Urinary bladder (tissue), 4 donors: ENCODE measurements around the gene CADPS. TPM values are rescaled to one million over a fixed set of nuclear protein-coding genes. Genes with fewer than 3 reads are reported as not detected.

Experiments used
- DNase-seq: peaks from one replicate; pipeline ENCODE4 v3.0.0-alpha.2; 2015; ENCODE audit errors: extremely low spot score
- H3K27ac ChIP-seq: one replicate; pipeline ENCODE4 v1.5.1; 2013; ENCODE audit warnings: low read depth, mild to moderate bottlenecking, moderate library complexity
- H3K36me3 ChIP-seq: one replicate; pipeline ENCODE4 v1.6.1; 2013; ENCODE audit warnings: mild to moderate bottlenecking, moderate library complexity; ENCODE audit not compliant: insufficient read depth
- H3K4me1 ChIP-seq: one replicate; pipeline ENCODE4 v1.6.1; 2013; ENCODE audit warnings: mild to moderate bottlenecking, moderate library complexity; ENCODE audit not compliant: insufficient read depth
- H3K4me3 ChIP-seq: one replicate; pipeline ENCODE4 v1.5.1; 2013; ENCODE audit warnings: low read depth, low read length
- WGBS: extraction: QIAGEN DNeasy Blood & Tissue Kit; methylation state at CpG from one replicate; pipeline ENCODE4 v1.1.7; 2013; 5-methylcytosine and 5-hydroxymethylcytosine counted together
- polyA plus RNA-seq: library from polyadenylated mRNA; stranded (reverse); fragments of 200-250 nt; gene quantifications from one replicate; pipeline ENCODE4 v1.2.3, GENCODE V29; 2013
- total RNA-seq: library from RNA; depleted of rRNA; stranded (reverse); fragments of >200 nt; gene quantifications from one replicate; pipeline ENCODE4 v1.2.3, GENCODE V29; 2014
- donor health status: healthy with polysubstance abuse.
- donor health status: healthy.

The CADPS gene
- total and polyA plus RNA-seq, 2 donors, result 1.4 to 19.2 TPM

DNA sequence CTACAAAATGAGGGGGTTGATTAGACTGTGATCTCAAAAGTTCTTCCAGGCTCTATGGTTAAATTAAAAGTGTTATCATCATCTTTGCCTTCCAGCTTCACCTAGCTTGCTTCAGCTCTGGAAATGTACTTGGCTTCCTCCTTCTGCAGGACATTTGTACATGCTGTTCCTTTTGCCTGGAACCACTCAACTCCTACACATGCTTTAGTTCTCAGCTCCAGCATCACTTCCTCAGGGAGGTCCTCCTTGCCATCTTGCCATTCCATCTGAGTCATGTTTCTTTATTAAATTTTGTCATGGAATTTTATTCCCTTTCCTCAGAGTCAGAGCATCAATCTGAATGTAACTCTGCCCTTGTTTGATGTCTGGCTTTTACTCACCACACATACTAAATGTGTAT, 343.2 kb downstream of the CADPS start:
- Histone ChIP-seq H3K27ac (no peak overlapping the region), H3K4me1 (no peaks in the 10 kb centered on the region), H3K36me3 (no peaks in the 10 kb centered on the region), H3K4me3 (no peak overlapping the region)
- no peak for DNase-seq

DNA sequence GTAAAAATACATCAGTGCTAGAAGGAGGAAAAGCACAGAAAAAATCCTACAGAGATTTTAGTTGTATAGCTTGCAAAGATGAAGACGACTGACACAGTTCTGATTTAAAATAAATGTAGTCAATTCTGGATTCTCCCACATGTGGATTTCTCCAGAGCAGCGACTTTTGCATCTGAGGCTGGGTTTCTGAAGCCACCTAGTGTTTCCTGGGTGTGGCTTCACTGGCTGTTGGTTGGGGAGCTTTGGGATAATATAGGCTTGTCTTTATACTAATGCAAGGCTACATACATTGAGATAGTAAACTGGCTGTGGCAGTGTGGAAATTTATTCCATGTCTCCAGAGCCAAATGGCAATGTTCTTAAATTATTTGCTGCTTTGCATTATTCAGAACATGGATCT, 343.7 kb downstream of the CADPS start:
- Histone ChIP-seq H3K4me1 (no peaks in the 10 kb centered on the region), H3K4me3 (no peak overlapping the region), H3K27ac (no peak overlapping the region), H3K36me3 (no peaks in the 10 kb centered on the region)
- WGBS, result 37% methylated on average over 2 of the region's 2 CpGs
- no peak for DNase-seq

DNA sequence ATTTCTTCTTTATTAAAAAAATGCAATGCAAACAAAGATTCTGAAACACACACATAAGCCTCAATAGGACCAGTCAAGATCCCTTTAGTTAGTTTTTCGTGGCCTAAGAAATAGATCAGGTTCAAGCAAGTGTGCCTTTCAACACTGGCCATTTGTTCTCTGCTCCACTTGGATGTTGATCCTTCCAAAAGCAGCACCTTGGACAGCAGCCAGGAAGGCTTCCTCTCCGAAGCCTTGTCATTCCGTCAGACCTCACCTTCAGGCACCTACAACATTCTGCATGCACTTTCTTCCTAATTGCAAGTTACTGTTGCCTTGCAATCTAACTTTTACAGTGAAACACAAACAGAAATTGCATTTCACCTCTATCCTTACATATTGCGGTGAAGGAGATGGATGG, 346.0 kb downstream of the CADPS start:
- H3K4me3 ChIP-seq, result no peak overlapping the region
- H3K27ac ChIP-seq, result no peak overlapping the region
- DNase-seq, result no peak
- WGBS, result 28% methylated on average over 4 of the region's 4 CpGs
- no peaks in the 10 kb centered on the region for H3K36me3 ChIP-seq
- no peaks in the 10 kb centered on the region for H3K4me1 ChIP-seq

DNA sequence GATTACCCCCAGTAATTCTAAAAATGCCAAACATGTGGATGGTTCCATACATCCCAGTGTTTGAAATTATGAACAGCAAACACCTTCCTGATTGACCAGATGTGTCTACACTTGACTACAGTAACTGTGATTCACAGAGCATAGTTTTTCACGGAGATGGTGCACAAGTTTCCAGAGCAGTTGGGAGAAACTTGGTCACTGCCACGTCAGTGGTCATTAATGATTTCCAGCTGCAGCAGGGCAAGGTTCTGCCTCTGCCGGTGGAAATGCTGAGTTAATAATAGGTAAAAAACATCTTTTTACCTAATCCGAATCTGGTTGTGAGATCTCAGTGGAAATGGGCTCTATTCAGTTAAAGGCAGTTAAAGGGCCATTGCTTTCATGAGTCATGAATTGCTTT, 347.7 kb downstream of the CADPS start:
- no peaks in the 10 kb centered on the region for H3K36me3 ChIP-seq
- no peak overlapping the region for H3K4me3 ChIP-seq
- no peak overlapping the region for H3K27ac ChIP-seq
- WGBS, result 64% methylated on average over 4 of the region's 4 CpGs
- H3K4me1 ChIP-seq, result no peaks in the 10 kb centered on the region
- DNase-seq, result no peak

DNA sequence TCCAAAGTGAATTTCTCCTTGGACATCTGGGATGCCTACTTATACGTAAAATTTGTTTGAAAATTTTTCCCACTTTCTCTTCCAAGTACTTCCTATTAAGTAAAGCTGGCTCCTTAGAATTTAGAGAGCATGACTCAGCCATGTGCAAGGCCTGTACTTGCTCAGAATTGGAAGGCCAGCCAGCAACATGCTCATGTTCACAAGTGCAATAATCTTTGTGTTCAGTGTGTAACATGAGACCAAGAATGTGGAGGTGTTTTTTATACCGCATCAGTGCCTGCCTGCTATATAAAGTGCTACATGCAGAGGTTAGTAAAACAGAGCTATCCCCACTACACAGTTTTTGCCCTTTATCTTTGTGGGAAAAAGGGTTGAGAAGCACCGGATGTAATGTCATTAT, 349.9 kb downstream of the CADPS start:
- WGBS, result 44% methylated on average over 3 of the region's 3 CpGs
- no peak for DNase-seq
- H3K4me3 ChIP-seq, result no peak overlapping the region
- H3K27ac ChIP-seq, result no peak overlapping the region
- H3K4me1 ChIP-seq, result no peaks in the 10 kb centered on the region
- H3K36me3 ChIP-seq, result no peaks in the 10 kb centered on the region

DNA sequence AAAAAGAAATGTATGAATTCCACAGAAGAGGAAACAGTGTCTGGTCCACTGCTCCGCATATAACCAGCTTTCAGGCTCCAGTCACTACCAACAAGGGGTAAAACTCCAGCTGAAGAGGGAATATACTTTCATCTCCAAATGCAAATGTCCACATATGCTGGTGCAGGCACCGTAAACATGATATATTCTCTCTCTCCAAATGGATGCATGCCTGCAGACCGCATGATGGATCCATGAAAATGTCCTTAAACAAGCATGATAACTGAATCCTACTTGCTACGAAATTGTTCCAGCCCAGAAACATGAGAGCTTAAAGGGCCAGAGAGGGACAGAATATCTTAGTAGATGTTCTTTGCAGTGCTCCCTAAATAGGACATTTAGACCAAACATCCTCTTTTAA, 351.5 kb downstream of the CADPS start:
- Histone ChIP-seq H3K27ac (no peak overlapping the region), H3K36me3 (no peaks in the 10 kb centered on the region), H3K4me3 (no peak overlapping the region), H3K4me1 (no peaks in the 10 kb centered on the region)
- WGBS, result 67% methylated on average over 4 of the region's 4 CpGs
- DNase-seq, result no peak

DNA sequence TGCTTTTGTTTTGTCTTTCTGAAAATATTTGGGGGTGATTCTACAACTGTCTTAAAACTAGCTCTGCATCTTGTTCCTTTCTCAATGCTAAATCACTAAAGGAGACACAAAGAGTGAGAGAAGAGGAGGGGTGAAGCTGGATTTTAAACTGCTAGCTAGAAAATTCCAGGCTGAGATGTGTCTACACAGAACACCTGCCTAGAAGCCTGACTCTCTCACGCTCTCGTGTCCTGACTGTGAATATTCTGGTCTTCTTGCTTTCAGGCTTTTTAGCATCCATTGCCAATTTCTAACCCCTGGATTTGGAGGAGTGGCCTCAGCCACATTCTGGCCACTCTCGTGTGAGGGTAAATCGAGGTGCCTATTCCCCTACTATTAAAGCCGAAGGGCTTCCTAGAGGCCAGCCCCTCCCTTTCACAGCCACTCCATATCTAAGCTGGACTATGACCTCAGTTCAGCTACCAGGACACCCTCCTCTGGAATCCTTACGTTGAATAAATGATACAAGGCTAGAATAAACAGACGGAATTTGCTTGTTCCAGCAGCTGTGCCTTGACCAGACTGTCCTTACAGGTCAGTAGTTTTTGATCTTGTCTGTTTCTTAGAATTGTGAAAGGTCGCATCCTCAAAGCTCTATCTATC, 353.6 kb downstream of the CADPS start:
- Histone ChIP-seq H3K4me3 (no peak overlapping the region), H3K36me3 (no peaks in the 10 kb centered on the region), H3K4me1 (no peaks in the 10 kb centered on the region), H3K27ac (no peak overlapping the region)
- 78% methylated on average over 8 of the region's 8 CpGs for WGBS
- DNase-seq, result no peak

DNA sequence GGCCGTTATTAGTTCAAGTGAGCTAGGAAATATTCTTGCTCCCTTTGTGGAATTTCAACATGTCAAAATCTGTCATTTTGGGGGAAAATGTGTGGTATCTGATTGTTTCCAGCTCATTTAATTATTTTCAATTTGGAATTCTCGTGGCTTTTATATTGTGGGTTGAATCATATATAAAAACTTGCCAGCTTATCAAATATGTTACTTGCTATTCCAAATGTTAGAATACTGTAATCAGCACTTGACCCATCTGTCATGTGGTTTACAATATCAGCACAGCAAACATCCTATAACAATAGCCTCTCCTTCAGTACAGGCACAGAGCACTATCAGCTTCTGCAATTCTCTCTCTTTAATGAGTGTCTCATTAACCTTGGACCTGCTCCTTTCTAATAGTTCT, 371.7 kb downstream of the CADPS start:
- Histone ChIP-seq H3K27ac (no peak overlapping the region), H3K4me3 (no peak overlapping the region), H3K36me3 (no peaks in the 10 kb centered on the region), H3K4me1 (no peaks in the 10 kb centered on the region)
- 45% methylated on average over 2 of the region's 2 CpGs for WGBS
- DNase-seq, result no peak

DNA sequence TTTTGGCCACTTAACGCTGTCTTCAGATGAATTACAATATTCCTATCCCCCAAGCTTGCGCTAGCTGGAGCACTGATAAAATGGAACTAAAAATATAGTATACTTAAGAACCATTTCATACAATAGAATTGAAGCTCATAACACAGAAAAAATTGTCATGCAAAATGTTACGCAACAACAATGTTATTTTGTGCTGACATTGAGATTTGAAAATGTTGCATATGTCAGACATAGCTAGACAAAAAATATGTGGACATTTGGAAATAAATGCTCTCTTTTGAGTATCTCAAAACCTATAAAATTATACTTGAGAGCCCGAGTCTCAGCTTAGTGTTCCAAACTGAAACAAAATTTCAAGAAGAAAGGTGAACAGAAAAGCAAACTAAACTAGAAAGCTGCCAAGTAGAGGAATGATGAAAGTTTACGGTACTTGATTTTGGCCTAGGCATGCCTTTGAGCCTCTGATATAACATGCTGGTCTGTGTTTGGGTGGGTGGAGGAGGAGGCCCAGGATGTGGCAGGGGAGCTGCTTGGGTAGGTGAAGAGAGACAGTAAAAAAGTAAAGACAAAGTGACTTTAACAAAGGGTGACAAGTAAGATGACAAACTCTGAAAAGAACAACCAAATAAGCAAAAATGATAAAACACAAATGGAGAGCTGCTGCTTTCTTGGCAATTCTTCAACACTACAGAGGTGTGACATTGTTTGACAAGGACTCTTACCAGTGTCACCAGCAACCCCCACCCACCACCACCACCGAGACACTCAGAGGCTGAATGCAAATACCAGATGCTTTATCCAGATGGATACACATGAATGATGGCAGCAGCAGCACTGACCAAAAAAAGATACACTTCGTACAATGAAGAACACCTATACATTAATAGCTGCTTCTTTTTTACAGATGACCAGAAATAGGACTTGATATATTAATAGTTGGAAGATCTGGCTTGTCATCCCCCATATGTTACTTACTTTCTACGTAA, 372.6 kb downstream of the CADPS start:
- H3K36me3 ChIP-seq, result no peaks in the 10 kb centered on the region
- 59% methylated on average over 8 of the region's 8 CpGs for WGBS
- no peaks in the 10 kb centered on the region for H3K4me1 ChIP-seq
- H3K4me3 ChIP-seq, result no peak overlapping the region
- no peak for DNase-seq
- H3K27ac ChIP-seq, result no peak overlapping the region

DNA sequence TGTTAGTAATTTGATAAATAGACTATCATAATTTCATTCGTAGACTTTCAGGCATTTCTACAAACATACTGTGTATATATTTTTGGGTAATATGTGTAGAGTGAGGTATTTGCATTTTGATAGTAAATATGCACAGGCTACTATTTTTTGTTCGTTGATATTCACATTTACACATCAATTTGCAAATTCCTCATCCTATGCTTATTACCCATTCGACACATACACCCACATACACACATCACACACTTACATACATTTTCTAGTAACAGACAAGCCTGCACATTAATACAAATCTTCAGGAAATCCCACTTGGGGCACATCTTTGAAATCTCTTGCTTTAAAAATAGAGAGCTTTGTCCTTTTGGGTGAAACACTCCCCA, 373.9 kb downstream of the CADPS start:
- H3K4me3 ChIP-seq, result no peak overlapping the region
- 78% methylated on average over 3 of the region's 3 CpGs for WGBS
- no peak for DNase-seq
- H3K4me1 ChIP-seq, result no peaks in the 10 kb centered on the region
- no peak overlapping the region for H3K27ac ChIP-seq
- no peaks in the 10 kb centered on the region for H3K36me3 ChIP-seq

DNA sequence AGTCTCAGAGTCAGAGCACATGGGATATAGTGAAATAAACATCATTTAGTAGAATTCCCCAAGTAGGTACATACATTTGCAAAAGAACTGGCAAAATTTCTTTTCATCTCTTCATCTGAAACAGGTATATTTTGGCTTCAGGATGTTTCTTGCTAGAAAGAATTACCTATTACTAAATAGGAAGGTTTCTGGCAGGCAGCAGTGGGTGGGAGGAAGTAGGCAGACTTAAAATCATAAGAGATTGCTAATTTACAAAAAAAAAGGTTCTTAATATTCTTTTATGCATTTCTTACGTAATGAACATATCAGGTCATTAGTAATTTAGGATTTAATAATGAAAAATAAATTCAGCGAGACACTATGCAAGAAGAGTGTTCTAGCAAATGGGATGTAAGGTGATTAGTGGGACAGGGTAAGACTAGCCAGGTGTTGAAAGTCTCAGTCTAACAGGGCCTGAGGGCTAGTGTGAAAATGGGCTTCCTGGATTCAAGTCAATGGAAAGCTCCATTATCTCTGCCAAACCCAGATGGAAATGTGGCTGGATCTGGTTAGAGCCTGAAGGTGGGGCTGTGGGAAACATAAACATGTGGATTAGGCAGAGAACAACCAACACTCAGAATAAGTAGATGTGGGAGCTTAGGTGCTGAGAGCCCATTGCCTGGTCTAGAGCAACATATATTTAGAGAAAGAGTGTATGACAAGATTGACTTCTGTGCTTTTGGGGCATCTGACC, 374.5 kb downstream of the CADPS start:
- DNase-seq, result no peak
- Histone ChIP-seq H3K4me1 (no peaks in the 10 kb centered on the region), H3K36me3 (no peaks in the 10 kb centered on the region), H3K27ac (no peak overlapping the region), H3K4me3 (no peak overlapping the region)
- 92% methylated on average over 2 of the region's 2 CpGs for WGBS

DNA sequence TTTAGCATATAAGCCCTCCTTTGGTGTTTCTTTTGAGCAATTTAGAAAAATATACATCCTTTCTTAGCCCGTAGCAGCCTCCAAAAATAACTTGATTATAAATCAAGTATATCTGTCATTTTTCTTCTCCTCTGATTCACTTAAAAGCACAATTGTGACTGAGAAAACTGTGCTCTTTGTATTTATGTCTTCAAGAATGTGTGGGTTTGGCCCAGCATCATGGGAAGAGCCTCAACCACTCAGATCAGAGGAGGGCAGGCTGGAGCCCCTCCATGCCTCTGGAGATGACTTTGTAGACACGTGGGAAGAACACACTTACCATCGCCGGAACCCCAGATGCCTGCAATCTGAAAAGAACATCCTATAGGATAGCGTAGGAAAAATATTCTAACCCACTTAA, 378.1 kb downstream of the CADPS start:
- no peak for DNase-seq
- WGBS, result 64% methylated on average over 5 of the region's 5 CpGs

DNA sequence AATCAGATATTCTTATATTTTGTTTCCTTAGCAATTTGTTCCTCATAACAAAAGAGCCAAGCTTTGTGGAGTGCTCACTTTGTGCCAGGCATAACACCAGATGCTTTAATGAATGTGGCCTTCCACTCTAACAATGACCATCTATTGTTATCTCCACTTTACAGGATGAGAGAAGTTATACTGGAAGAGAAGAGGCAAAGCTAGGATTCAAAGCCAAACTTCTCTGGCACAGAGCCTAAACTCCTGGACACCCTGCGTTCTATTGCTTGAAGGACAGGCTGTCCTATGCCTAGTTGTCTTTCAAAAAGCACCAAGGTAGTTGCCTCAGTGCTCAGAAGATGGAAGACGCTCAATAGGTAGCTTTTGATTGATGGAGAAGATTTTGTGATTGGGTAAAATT, 378.7 kb downstream of the CADPS start:
- H3K27ac ChIP-seq, result no peak overlapping the region
- no peaks in the 10 kb centered on the region for H3K36me3 ChIP-seq
- no peaks in the 10 kb centered on the region for H3K4me1 ChIP-seq
- H3K4me3 ChIP-seq, result no peak overlapping the region
- no peak for DNase-seq
- 68% methylated on average over 2 of the region's 2 CpGs for WGBS

More for the DNA sequence above, 378.1 kb downstream of the CADPS start:
- no peaks in the 10 kb centered on the region for H3K4me1 ChIP-seq
- no peak overlapping the region for H3K27ac ChIP-seq
- no peak overlapping the region for H3K4me3 ChIP-seq
- H3K36me3 ChIP-seq, result no peaks in the 10 kb centered on the region
